Measurements from ENCODE around the gene CDC42EP4.

CDC42EP4 gene

DNA sequence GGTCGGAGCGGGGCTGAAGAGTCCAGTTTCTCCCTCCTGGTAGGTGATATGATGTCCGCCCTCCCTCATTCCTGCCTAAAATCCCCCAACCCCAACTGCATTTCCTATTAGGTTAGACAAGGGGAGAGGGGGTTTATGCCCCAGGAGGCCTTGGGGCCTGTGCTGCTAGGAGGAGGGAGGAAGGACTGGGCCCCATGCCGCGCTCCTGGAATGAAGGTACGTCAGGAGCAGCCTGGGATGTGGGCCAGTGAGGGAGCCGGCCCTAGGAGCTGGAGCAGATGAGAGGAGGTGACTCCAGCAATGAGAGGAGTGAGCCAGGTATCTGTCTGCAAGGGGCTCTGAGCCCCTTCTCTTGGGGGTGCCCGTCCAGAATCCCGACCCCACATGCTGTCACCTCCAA is 46.9 kb upstream of the CDC42EP4 start:
- H4K20me1 ChIP-seq (ENCODE audit: insufficient read depth) = no peaks in the 10 kb centered on the region

DNA sequence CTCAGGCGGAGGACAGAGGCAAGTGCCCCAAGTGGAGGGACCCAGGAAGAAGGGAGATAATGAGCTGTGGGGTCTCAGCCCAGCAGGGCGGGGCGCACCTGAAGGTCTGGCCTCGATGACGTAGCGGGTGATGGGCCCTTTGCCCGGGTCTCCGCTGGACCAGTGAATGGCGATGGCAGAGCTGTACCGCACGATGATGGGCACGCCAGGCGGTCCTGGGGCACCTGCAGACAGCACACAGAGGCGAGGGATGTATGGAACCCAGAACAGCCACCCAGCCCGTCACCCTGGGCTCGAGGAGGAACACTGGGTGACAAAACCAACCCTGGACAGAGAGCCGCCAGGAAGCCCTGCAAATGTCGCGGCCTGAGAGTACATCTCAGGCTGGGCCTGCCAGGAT is 46.2 kb upstream of the CDC42EP4 start:
- H3K4me1 ChIP-seq (ENCODE audit: low read depth, poor library complexity, severe bottlenecking) = peaks cover 11% of the 10 kb centered on the region

More for the DNA sequence above, 46.9 kb upstream of the CDC42EP4 start:
- Histone ChIP-seq H3K4me1 (ENCODE audit: low read depth, poor library complexity, severe bottlenecking) (peaks cover 11% of the 10 kb centered on the region), H3K27me3 (ENCODE audit: insufficient read depth, low read depth) (no peaks in the 10 kb centered on the region), H3K79me2 (ENCODE audit: insufficient read depth, low read depth) (no peaks in the 10 kb centered on the region), H3K36me3 (ENCODE audit: insufficient read depth) (no peaks in the 10 kb centered on the region), H2AFZ (ENCODE audit: low read depth) (no peak overlapping the region), H3K9ac (no peak overlapping the region), H3K4me3 (IDR thresholded peaks at IDR 0.05; ENCODE audit: insufficient read depth, low read depth, low read length) (no peak overlapping the region), H3K27ac (no peak overlapping the region), H3K4me2 (no peak overlapping the region)
- TF ChIP-seq, protein P1, sequence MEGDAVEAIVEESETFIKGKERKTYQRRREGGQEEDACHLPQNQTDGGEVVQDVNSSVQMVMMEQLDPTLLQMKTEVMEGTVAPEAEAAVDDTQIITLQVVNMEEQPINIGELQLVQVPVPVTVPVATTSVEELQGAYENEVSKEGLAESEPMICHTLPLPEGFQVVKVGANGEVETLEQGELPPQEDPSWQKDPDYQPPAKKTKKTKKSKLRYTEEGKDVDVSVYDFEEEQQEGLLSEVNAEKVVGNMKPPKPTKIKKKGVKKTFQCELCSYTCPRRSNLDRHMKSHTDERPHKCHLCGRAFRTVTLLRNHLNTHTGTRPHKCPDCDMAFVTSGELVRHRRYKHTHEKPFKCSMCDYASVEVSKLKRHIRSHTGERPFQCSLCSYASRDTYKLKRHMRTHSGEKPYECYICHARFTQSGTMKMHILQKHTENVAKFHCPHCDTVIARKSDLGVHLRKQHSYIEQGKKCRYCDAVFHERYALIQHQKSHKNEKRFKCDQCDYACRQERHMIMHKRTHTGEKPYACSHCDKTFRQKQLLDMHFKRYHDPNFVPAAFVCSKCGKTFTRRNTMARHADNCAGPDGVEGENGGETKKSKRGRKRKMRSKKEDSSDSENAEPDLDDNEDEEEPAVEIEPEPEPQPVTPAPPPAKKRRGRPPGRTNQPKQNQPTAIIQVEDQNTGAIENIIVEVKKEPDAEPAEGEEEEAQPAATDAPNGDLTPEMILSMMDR (conservative IDR thresholded peaks at IDR 0.05; ENCODE audit: low read depth, low read length) = no peak

DNA sequence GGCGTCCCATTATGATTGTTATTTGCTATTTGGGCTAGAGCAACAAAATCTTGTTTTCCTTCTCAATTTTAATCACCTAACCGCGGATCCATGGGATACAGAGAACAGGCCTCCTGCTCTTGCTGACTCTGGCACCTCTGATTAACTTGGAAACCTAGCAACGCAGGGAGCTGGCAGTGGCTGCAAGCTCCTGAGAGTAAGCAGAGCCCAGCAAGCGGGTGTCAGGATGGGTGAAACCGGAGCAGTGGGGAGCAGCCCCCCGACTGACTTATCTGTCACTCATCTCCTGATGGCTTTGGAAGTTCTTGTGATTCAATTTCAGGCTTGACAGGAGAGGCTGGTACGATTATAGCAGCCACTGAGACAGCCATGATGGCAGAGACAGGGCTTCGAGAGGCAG is 45.5 kb upstream of the CDC42EP4 start:
- H3K27me3 ChIP-seq (ENCODE audit: insufficient read depth, low read depth) = no peaks in the 10 kb centered on the region; the same call in 1 of the 2 replicates
- H3K4me2 ChIP-seq = no peak overlapping the region
- TF ChIP-seq, protein P1 (conservative IDR thresholded peaks at IDR 0.05; ENCODE audit: low read depth, low read length) = no peak

More for the DNA sequence above, 46.2 kb upstream of the CDC42EP4 start:
- TF ChIP-seq, protein P1 (conservative IDR thresholded peaks at IDR 0.05; ENCODE audit: low read depth, low read length) = no peak
- Histone ChIP-seq H3K4me2 (no peak overlapping the region), H3K27me3 (ENCODE audit: insufficient read depth, low read depth) (no peaks in the 10 kb centered on the region; the same call in 1 of the 2 replicates), H3K36me3 (ENCODE audit: insufficient read depth) (no peaks in the 10 kb centered on the region), H3K27ac (no peak overlapping the region), H3K4me3 (IDR thresholded peaks at IDR 0.05; ENCODE audit: insufficient read depth, low read depth, low read length) (no peak overlapping the region), H4K20me1 (ENCODE audit: insufficient read depth) (no peaks in the 10 kb centered on the region), H2AFZ (ENCODE audit: low read depth) (no peak overlapping the region), H3K79me2 (ENCODE audit: insufficient read depth, low read depth) (no peaks in the 10 kb centered on the region), H3K9ac (no peak overlapping the region)

DNA sequence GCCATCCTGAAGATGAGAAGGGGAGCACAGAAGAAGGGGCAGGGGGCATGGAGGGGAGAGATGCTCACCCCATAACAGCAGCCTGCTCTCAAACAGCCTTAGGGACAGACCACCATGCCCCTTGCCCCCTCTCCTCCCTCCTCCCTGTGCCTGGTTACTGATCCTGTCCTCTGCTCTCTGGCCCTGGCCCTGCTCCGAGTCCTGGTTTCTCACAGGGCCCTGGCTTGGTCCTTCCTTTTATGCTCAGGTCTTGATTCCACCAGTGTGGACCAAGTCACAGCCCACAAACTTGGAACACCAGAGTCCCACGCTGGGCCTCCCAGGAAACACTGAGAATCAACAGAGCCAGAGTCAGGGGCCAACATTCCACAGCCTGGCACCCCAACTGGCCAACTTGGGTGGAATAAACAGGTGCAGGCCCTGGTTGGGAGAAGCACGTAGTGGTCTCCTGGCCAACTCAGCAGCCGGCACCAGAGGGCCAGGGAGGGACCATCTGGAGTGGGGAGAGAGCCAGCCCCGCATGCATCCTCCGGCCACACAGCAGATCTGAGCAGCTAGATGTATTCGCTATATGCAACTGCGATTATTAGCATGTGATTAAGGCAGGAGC is 44.9 kb upstream of the CDC42EP4 start:
- no peaks in the 10 kb centered on the region for H4K20me1 ChIP-seq (ENCODE audit: insufficient read depth)
- peaks cover 11% of the 10 kb centered on the region for H3K4me1 ChIP-seq (ENCODE audit: low read depth, poor library complexity, severe bottlenecking)
- H3K27ac ChIP-seq = no peak overlapping the region
- H3K4me2 ChIP-seq = no peak overlapping the region
- TF ChIP-seq, protein P1 (conservative IDR thresholded peaks at IDR 0.05; ENCODE audit: low read depth, low read length) = no peak
- no peak overlapping the region for H3K9ac ChIP-seq
- no peaks in the 10 kb centered on the region for H3K36me3 ChIP-seq (ENCODE audit: insufficient read depth)
- H3K27me3 ChIP-seq (ENCODE audit: insufficient read depth, low read depth) = no peaks in the 10 kb centered on the region; the same call in 1 of the 2 replicates
- no peak overlapping the region for H2AFZ ChIP-seq (ENCODE audit: low read depth)
- no peaks in the 10 kb centered on the region for H3K79me2 ChIP-seq (ENCODE audit: insufficient read depth, low read depth)
- H3K4me3 ChIP-seq (IDR thresholded peaks at IDR 0.05; ENCODE audit: insufficient read depth, low read depth, low read length) = no peak overlapping the region

More for the DNA sequence above, 45.5 kb upstream of the CDC42EP4 start:
- Histone ChIP-seq H3K4me3 (IDR thresholded peaks at IDR 0.05; ENCODE audit: insufficient read depth, low read depth, low read length) (no peak overlapping the region), H4K20me1 (ENCODE audit: insufficient read depth) (no peaks in the 10 kb centered on the region), H3K27ac (no peak overlapping the region), H2AFZ (ENCODE audit: low read depth) (no peak overlapping the region), H3K79me2 (ENCODE audit: insufficient read depth, low read depth) (no peaks in the 10 kb centered on the region), H3K4me1 (ENCODE audit: low read depth, poor library complexity, severe bottlenecking) (peaks cover 11% of the 10 kb centered on the region), H3K36me3 (ENCODE audit: insufficient read depth) (no peaks in the 10 kb centered on the region), H3K9ac (no peak overlapping the region)

All from KMS-11 (cell line).